Caki2 (cell line): ENCODE measurements around the gene CELF2. TPM values are rescaled to one million over a fixed set of nuclear protein-coding genes. Genes with fewer than 3 reads are reported as not detected.

ENCODE experiments used
- DNase-seq: peaks from one replicate; pipeline ENCODE4 v3.0.0-alpha.2; 2015; ENCODE audit warnings: low read depth
- in situ Hi-C: cut with HindIII; loops from 2 replicates; pipeline ENCODE4 v1.10.0; 2016; ENCODE audit warnings: low sequenced_read_pairs, low pct_unique_long_range_greater_than_20kb, mixed read lengths
- total RNA-seq: library from RNA; depleted of rRNA; stranded (reverse); fragments of >200 nt; shearing (Covaris generic); gene quantifications from 2 replicates; pipeline ENCODE4 v1.2.3, GENCODE V29; 2014; ENCODE audit warnings: low replicate concordance

Gene CELF2
- total RNA-seq, 1 experiment from 2014 or later: 0.10 TPM

DNA sequence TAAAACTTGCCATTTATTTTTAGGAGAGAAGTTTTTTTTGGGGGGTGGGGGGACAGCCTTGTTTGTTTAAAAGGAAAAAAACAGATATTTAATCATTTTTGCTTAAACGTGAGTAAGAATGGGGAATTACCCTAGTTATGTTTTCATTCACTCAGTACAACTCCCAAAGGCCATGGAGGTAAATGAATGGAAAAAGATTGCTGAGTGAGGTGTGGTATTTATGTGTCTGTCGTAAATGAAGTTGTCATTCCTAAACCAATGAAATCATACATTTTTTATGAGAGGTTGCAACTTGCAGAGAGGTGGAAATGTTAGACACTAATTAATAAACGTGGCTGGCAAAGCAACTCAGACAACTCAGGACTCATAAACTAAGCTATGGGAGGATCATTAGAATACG, 218.1 kb downstream of the CELF2 start:
- DNase-seq: no peak
- in situ Hi-C loops: no loop called here

GRCh38 chr10:11236234-11236633, 218.6 kb downstream of the CELF2 start:
- no peak for DNase-seq

GRCh38 chr10:11237571-11237970, 219.9 kb downstream of the CELF2 start:
- in situ Hi-C loops: no loop called here
- no peak for DNase-seq

More at GRCh38 chr10:11236234-11236633, 218.6 kb downstream of the CELF2 start:
- in situ Hi-C loops: no loop called here

DNA sequence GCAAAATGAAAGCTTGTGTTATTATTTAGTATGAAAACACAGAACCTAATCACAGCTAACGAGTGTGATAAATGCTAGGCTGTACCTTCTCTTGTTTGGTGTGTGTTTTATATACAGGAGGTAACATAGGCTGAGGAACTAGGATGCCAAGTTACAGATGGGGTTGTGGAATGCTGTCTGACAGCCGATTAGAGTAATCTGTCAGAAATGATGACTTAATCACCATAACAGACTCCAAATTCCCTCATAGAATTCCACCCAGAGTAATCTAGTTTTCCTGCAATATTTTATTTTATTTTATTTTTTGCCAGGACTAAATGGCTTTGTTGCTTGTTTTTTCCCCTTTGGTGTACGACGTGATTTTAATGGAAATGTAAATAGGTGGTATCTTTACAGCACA, 221.2 kb downstream of the CELF2 start:
- DNase-seq: no peak
- in situ Hi-C loops: no loop called here

DNA sequence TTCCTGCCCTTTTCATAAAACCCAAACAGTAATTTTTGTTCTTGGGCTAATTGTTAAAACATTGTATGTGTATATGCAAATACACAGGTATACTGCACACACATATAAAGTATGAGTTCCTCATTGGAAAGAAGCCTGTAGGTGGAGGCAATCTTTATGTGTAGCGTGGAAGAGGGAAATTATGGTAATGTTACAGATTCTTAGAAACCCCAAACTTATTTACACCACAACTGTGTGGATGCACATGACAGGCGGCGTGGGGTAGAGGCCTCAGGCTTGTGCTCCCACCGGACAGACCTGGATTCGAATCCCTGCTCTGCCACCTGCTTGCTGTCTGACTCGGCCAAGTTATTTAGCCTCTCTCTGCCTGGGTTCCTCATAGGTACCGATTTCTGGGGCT, 223.0 kb downstream of the CELF2 start:
- in situ Hi-C loops: no loop called here
- no peak for DNase-seq

DNA sequence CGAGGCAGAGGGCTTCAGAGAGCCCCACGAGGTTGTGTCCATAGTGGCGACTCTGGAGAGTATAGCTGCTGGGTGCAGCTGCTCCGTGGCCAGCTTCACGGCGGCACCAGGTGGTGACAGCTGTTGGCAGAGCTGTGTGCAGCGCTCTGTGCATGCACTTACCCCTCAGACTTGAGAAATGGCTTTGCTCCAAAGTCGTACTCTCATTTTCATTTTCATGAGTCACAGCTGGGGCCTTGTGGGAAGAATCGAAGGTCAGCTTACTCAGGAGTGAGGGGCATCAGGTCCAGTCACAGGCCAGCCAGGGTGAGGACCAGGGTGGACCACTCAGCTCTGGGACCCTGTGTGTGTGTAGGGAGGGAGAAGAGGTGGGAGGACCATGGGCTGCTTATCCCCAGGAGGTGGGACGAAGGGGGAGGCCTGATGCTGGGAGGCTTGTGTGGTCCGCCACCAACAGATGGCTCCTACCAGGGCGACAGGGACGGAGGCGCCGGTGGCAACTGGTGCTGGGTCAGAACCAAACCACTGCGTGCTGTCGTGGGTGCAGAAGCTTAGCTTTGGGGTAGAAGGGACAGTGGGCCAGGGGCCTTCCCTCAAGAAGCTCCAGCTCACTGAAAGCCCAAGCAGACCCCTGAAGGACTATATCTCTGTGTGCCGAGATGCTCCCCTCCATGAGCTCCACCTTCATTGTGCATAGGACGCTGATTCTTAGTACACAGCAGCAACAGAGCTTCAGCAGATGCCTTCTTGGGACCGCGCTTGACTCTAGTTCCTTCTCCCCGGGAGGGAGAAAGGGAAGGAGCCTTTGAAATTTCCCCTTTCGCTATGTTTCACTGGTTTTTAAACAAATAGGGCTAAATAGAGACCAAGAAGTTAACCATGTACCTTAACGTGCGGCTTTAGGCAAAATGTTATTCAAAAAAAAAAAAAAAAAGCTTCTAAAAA, 225.0 kb downstream of the CELF2 start:
- DNase-seq: no peak
- in situ Hi-C loops: no loop called here

GRCh38 chr10:11243425-11244222, 226.0 kb downstream of the CELF2 start:
- in situ Hi-C loops: no loop called here
- no peak for DNase-seq

- in situ Hi-C loops: no loop called here
- DNase-seq: no peak
Measured at GRCh38 chr10:11245095-11245479, 227.4 kb downstream of the CELF2 start.

- no peak for DNase-seq
- in situ Hi-C loops: no loop called here
Measured at GRCh38 chr10:11245510-11245909, 227.8 kb downstream of the CELF2 start.

GRCh38 chr10:11245981-11246590, 228.4 kb downstream of the CELF2 start:
- in situ Hi-C loops: no loop called here
- no peak for DNase-seq

GRCh38 chr10:11246752-11247467, 229.2 kb downstream of the CELF2 start:
- in situ Hi-C loops: no loop called here
- DNase-seq: no peak

GRCh38 chr10:11249152-11249807, 231.6 kb downstream of the CELF2 start:
- in situ Hi-C loops: no loop called here
- no peak for DNase-seq

DNA sequence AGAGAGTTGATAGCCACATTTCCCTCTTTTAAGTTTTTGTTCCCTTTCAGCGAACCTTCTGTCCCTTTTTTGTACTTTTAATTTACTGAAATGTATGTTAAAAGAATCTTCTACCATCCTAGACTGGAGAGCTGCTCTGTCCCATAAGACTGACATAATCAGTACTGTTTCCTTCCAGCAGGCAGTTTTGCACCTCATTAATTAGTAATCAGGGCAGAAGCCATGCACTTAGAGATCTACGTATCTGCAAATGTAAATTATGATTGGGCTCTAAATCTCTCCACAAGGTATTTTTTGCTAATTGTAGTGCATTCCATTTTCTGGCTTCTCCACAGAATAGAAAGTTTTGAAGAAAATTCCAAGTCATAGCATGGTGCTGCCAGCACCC, 232.1 kb downstream of the CELF2 start:
- in situ Hi-C loops: no loop called here
- DNase-seq: no peak

DNA sequence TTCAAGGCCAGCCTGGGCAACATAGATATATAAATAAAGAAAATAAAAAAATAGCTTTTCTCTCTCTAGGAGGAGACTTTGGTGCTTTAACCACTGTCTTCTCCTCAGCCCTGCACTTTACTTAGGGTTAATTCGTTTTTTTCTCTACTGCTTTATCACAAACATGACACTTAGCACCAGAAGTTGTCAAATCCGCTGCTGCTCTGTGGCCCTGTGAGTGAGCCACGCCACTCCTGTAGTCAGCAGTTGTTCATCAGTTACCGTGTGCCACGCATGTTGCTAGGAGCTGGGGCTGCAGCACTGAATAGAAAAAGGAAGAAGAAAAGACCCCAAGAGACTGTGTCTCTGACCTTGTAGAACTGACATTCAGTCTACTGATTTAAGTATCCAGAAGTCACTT, 232.6 kb downstream of the CELF2 start:
- DNase-seq: no peak
- in situ Hi-C loops: no loop called here

GRCh38 chr10:11252887-11253286, 235.2 kb downstream of the CELF2 start:
- in situ Hi-C loops: no loop called here
- no peak for DNase-seq

GRCh38 chr10:11253385-11254002, 235.8 kb downstream of the CELF2 start:
- in situ Hi-C loops: no loop called here
- no peak for DNase-seq

GRCh38 chr10:11255156-11255555, 237.5 kb downstream of the CELF2 start:
- no peak for DNase-seq
- in situ Hi-C loops: no loop called here
